B cell (primary cell): Measurements from ENCODE around the gene ABCB4. TPM values are rescaled to one million over a fixed set of nuclear protein-coding genes. Genes with fewer than 3 reads are reported as not detected.

Experiments
- ATAC-seq: fragments of 200-7000 bp; cut with Tn5 transposase; one replicate; pipeline ENCODE4 v1.10.0; 2021; ENCODE audit warnings: low read depth, mild to moderate bottlenecking, moderate number of reproducible peaks, moderate library complexity
- CTCF ChIA-PET: fragments of 350-600 bp; sonication (Branson Sonifier 250); formaldehyde crosslinking; loops from one replicate; lab custom pipeline; 2021; ENCODE audit warnings: antibody characterized with exemption, inconsistent platforms; lab: Charles Lee
- POLR2A ChIA-PET: fragments of 350-600 bp; sonication (Branson Sonifier 250); formaldehyde crosslinking; loops from one replicate; lab custom pipeline; 2021; ENCODE audit warnings: antibody characterized with exemption; lab: Charles Lee
- DNase-seq: peaks from one replicate; pipeline ENCODE4 v3.0.0; 2013
- H2AFZ ChIP-seq: 2 replicates; pipeline ENCODE4 v1.6.1; 2012; ENCODE audit warnings: mild to moderate bottlenecking, low read depth, low read length; ENCODE audit not compliant: insufficient read depth, poor library complexity, severe bottlenecking
- H3K27ac ChIP-seq, 2 donors: 1 replicate in 1 of 2; 2 replicates in 1 of 2; pipeline ENCODE4 v1.5.1; 2012 to 2013; ENCODE audit warnings: low read length in 2 of 2, mild to moderate bottlenecking in 2 of 2, moderate library complexity in 1 of 2
- H3K27me3 ChIP-seq, 4 experiments: fragments of 200-600 bp in 1 of 4; sonication (generic) in 1 of 4; replicated peaks in 1 of 4; 1 replicate in 2 of 4; 2 replicates in 2 of 4; pipeline versions ENCODE4 v1.6.1 to v1.7.0; 2013 to 2016; ENCODE audit warnings: low read length in 3 of 4, mild to moderate bottlenecking in 2 of 4, mixed read lengths in 1 of 4, moderate library complexity in 1 of 4; ENCODE audit not compliant: insufficient read depth in 4 of 4, control insufficient read depth in 3 of 4; ENCODE audit errors: control extremely low read depth in 1 of 4
- H3K36me3 ChIP-seq, 2 experiments: replicated peaks in 1 of 2; 1 replicate in 1 of 2; 2 replicates in 1 of 2; pipeline versions ENCODE4 v1.6.1 to v1.7.1; 2013; ENCODE audit warnings: low read length in 1 of 2; ENCODE audit not compliant: insufficient read depth in 2 of 2, control insufficient read depth in 1 of 2; ENCODE audit errors: control extremely low read depth in 1 of 2, extremely low read depth in 1 of 2
- H3K4me1 ChIP-seq, 2 donors: fragments of 200-600 bp in 1 of 2; sonication (generic) in 1 of 2; 1 replicate in 1 of 2; 2 replicates in 1 of 2; pipeline versions ENCODE4 v1.5.1 to v1.6.1; 2013 to 2017; ENCODE audit warnings: low read length in 2 of 2; ENCODE audit not compliant: control insufficient read depth in 2 of 2, insufficient read depth in 2 of 2
- H3K4me2 ChIP-seq: replicated peaks from 2 replicates; pipeline ENCODE3; 2012; ENCODE audit warnings: mild to moderate bottlenecking, low read depth, low read length; ENCODE audit not compliant: poor library complexity, severe bottlenecking
- H3K4me3 ChIP-seq, 5 experiments: fragments of 200-600 bp in 1 of 5; sonication (generic) in 1 of 5; 1 replicate in 3 of 5; 2 replicates in 2 of 5; pipeline versions ENCODE4 v1.5.1 to v1.7.0; 2011 to 2016; ENCODE audit warnings: low read length in 4 of 5, mild to moderate bottlenecking in 4 of 5, low read depth in 2 of 5, control low read depth in 1 of 5, moderate library complexity in 1 of 5; ENCODE audit not compliant: insufficient read depth in 1 of 5; ENCODE audit errors: control extremely low read depth in 1 of 5, extremely low read depth in 1 of 5
- H3K79me2 ChIP-seq: fragments of 200-600 bp; sonication (generic); one replicate; pipeline ENCODE4 v1.6.0; 2016; ENCODE audit warnings: low read length; ENCODE audit not compliant: control insufficient read depth, insufficient read depth
- H3K9ac ChIP-seq: fragments of 200-600 bp; sonication (generic); 2 replicates; pipeline ENCODE4 v1.6.1; 2017; ENCODE audit warnings: mild to moderate bottlenecking, low read length, moderate library complexity
- H3K9me3 ChIP-seq, 3 donors: one replicate each; pipeline versions ENCODE4 v1.6.1 to v1.7.1; 2013; ENCODE audit warnings: low read length in 2 of 3; ENCODE audit not compliant: control insufficient read depth in 2 of 3, insufficient read depth in 1 of 3; ENCODE audit errors: control extremely low read depth in 1 of 3
- H4K20me1 ChIP-seq: 2 replicates; pipeline ENCODE4 v1.6.0; 2012; ENCODE audit warnings: mild to moderate bottlenecking, low read length; ENCODE audit not compliant: insufficient read depth, control insufficient read depth, poor library complexity, severe bottlenecking
- H3K27ac Mint-ChIP-seq: one replicate; pipeline ENCODE4 v1.8.0; 2021; ENCODE audit warnings: mixed read lengths
- H3K27me3 Mint-ChIP-seq: one replicate; pipeline ENCODE4 v1.8.0; 2021; ENCODE audit warnings: mixed read lengths
- H3K4me1 Mint-ChIP-seq: one replicate; pipeline ENCODE4 v1.8.0; 2021; ENCODE audit warnings: mixed read lengths
- H3K4me3 Mint-ChIP-seq: one replicate; pipeline ENCODE4 v1.8.0; 2021; ENCODE audit warnings: mixed read lengths
- H3K9me3 Mint-ChIP-seq: one replicate; pipeline ENCODE4 v1.8.0; 2022; ENCODE audit warnings: mixed read lengths; ENCODE audit not compliant: insufficient read depth
- EZH2 ChIP-seq: IDR thresholded peaks from 2 replicates; pipeline ENCODE4 v1.6.1; 2012; ENCODE audit warnings: borderline replicate concordance, low read depth, mild to moderate bottlenecking, moderate library complexity, low read length; ENCODE audit not compliant: insufficient read depth, poor library complexity, severe bottlenecking
- WGBS: methylation state at CpG from one replicate; pipeline ENCODE4 v1.1.5; 2013; ENCODE audit warnings: missing lambda C conversion rate; ENCODE audit not compliant: insufficient coverage; 5-methylcytosine and 5-hydroxymethylcytosine counted together
- intact Hi-C: fragments of 100-400 bp; cut with micrococcal nuclease; formaldehyde crosslinking; loops from one replicate; pipeline ENCODE4 v1.10.0; 2022
- polyA plus RNA-seq: library from polyadenylated mRNA; depleted of rRNA; stranded (reverse); fragments of >200 nt; gene quantifications from 2 replicates; pipeline ENCODE4 v1.2.3, GENCODE V29; 2012
- total RNA-seq, 2 donors: library from RNA; stranded (reverse); fragments of 120-200 nt in 1 of 2; gene quantifications; 1 replicate in 1 of 2; 2 replicates in 1 of 2; pipeline versions ENCODE4 v1.2.3 to v1.2.4, GENCODE V29; 2013 to 2022
- TF ChIP-seq, protein P1 (sequence below): fragments of 200-600 bp; IDR thresholded peaks from one replicate; pipeline ENCODE4 v1.8.0; 2022; ENCODE audit warnings: antibody characterized with exemption, mild to moderate bottlenecking

Gene ABCB4
- total and polyA plus RNA-seq, 2 donors (not counting 1 experiment from before 2014, with no cell fraction given) = 16.6 to 40.0 TPM

DNA sequence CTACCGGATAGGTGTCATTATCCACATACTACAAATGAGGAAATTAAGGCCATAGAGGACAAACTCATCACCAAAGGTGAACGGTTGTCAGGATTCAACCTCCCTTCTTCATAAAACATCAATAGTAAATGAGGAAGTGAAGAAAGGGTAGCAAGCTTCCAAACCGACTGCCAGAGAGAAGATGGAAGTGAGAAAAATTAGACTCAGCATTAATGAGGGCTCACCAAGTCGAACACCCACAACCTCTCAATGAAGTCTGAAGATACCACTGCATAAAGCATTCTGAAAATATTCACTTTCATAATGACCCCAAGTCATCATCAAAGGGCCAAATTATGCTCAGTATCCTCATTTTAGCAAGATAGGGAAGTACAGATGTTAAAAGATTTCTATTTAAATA lies 29.6 kb downstream of the ABCB4 start:
- WGBS = no CpG with 5 or more reads among the region's 4 CpGs
- Histone ChIP-seq H3K9ac (peak overlapping the region; percentile 6), H3K79me2 (no peaks in the 10 kb centered on the region), H3K4me2 (peak overlapping the region; percentile 1), H3K27me3 (no peaks in the 10 kb centered on the region), H3K36me3 (peaks cover 13 to 52% of the 10 kb centered on the region in 2 experiments), H3K4me1 (peaks cover 5% of the 10 kb centered on the region in 2 donors), H4K20me1 (no peaks in the 10 kb centered on the region), H3K9me3 (no peaks in the 10 kb centered on the region), H2AFZ (no peak overlapping the region), H3K4me3 (no peak overlapping the region), H3K27ac (peak overlapping the region in 1 of 2 donors; percentile 37)
- ChIA-PET POLR2A (no interaction called here), CTCF (no interaction called here)
- Mint-ChIP-seq H3K4me1 (peaks cover 11% of the 10 kb centered on the region), H3K27ac (peak overlapping the region; percentile 77), H3K4me3 (no peak overlapping the region), H3K9me3 (no peaks in the 10 kb centered on the region), H3K27me3 (no peaks in the 10 kb centered on the region)
- no peak for TF ChIP-seq EZH2
- TF ChIP-seq, protein P1, sequence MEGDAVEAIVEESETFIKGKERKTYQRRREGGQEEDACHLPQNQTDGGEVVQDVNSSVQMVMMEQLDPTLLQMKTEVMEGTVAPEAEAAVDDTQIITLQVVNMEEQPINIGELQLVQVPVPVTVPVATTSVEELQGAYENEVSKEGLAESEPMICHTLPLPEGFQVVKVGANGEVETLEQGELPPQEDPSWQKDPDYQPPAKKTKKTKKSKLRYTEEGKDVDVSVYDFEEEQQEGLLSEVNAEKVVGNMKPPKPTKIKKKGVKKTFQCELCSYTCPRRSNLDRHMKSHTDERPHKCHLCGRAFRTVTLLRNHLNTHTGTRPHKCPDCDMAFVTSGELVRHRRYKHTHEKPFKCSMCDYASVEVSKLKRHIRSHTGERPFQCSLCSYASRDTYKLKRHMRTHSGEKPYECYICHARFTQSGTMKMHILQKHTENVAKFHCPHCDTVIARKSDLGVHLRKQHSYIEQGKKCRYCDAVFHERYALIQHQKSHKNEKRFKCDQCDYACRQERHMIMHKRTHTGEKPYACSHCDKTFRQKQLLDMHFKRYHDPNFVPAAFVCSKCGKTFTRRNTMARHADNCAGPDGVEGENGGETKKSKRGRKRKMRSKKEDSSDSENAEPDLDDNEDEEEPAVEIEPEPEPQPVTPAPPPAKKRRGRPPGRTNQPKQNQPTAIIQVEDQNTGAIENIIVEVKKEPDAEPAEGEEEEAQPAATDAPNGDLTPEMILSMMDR = no peak
- ATAC-seq (peak; percentile 31), DNase-seq (peak; percentile 52)
- intact Hi-C loops = no loop called here

DNA sequence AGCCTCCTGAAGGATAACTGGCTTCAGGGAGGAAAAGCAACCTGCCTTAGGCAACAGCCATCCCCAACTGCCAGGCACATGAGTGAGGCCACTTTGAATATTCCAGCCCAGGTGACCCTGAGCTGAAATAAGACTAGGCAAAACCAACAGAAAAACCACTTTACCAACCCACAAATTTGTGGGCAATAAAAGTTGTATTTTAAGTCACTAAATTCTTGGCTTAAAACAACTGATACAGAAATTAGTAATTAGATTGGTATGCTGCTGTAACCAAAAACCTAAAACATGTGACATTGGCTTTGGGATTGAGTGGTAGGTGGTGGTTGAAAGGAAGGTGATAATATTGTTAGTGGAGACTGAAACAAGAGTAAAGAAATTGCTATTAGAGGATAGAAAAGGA lies 39.9 kb downstream of the ABCB4 start:
- DNase-seq = no peak
- no peaks in the 10 kb centered on the region for H4K20me1 ChIP-seq
- H3K27ac ChIP-seq = no peak overlapping the region
- no peaks in the 10 kb centered on the region for H3K4me1 Mint-ChIP-seq
- H3K9me3 Mint-ChIP-seq = no peaks in the 10 kb centered on the region
- H3K4me1 ChIP-seq = no peaks in the 10 kb centered on the region
- no peaks in the 10 kb centered on the region for H3K9me3 ChIP-seq
- no peaks in the 10 kb centered on the region for H3K79me2 ChIP-seq
- H3K27ac Mint-ChIP-seq = no peak overlapping the region
- no peak overlapping the region for H2AFZ ChIP-seq
- H3K9ac ChIP-seq = no peak overlapping the region
- H3K36me3 ChIP-seq = peaks cover 0 to 74% of the 10 kb centered on the region in 2 experiments
- no peaks in the 10 kb centered on the region for H3K27me3 Mint-ChIP-seq
- no peak for ATAC-seq
- H3K4me2 ChIP-seq = no peak overlapping the region
- H3K4me3 Mint-ChIP-seq = no peak overlapping the region
- ChIA-PET POLR2A (no interaction called here), CTCF (no interaction called here)
- H3K4me3 ChIP-seq = no peak overlapping the region
- intact Hi-C loops = no loop called here
- no peak for TF ChIP-seq EZH2
- TF ChIP-seq, protein P1 = no peak
- H3K27me3 ChIP-seq = no peaks in the 10 kb centered on the region
